SW480 (cell line): ENCODE data around the gene VEGFA.
"Not testable (repeated sequence)": the region's sequence is repeated elsewhere in the genome, so short reads cannot be mapped to it uniquely, and the experiment has no call there.

ENCODE experiments used
- DNase-seq: peaks from one replicate; pipeline ENCODE4 v3.0.0-alpha.2; 2016; ENCODE audit warnings: low spot score

VEGFA gene

GRCh38 chr6:43803055-43803782 lies 33.2 kb downstream of the VEGFA start:
- no peak for DNase-seq

- peak; percentile 40 for DNase-seq
Observed at GRCh38 chr6:43803783-43804549, 34.0 kb downstream of the VEGFA start.

GRCh38 chr6:43804550-43805223 lies 34.7 kb downstream of the VEGFA start:
- DNase-seq: peak; percentile 37

- no peak for DNase-seq
Observed at GRCh38 chr6:43805699-43806042, 35.7 kb downstream of the VEGFA start.

GRCh38 chr6:43806043-43806757 lies 36.2 kb downstream of the VEGFA start:
- DNase-seq: peak; percentile 68

GRCh38 chr6:43806758-43807227 lies 36.8 kb downstream of the VEGFA start:
- DNase-seq: no peak

- no peak for DNase-seq
Observed at GRCh38 chr6:43807228-43808061, 37.4 kb downstream of the VEGFA start.

- no peak for DNase-seq
Observed at GRCh38 chr6:43808412-43808811, 38.4 kb downstream of the VEGFA start.

- DNase-seq: peak; percentile 46
Observed at GRCh38 chr6:43809417-43810305, 39.6 kb downstream of the VEGFA start.

GRCh38 chr6:43810965-43811732 lies 41.1 kb downstream of the VEGFA start:
- no peak for DNase-seq

- no peak for DNase-seq
Observed at GRCh38 chr6:43811733-43812099, 41.7 kb downstream of the VEGFA start.

- DNase-seq: no peak
Observed at GRCh38 chr6:43812850-43813578, 43.0 kb downstream of the VEGFA start.

- no peak for DNase-seq
Observed at GRCh38 chr6:43814111-43814510, 44.1 kb downstream of the VEGFA start.

- DNase-seq: no peak
Observed at GRCh38 chr6:43814865-43815264, 44.9 kb downstream of the VEGFA start.

GRCh38 chr6:43817192-43817591 lies 47.2 kb downstream of the VEGFA start:
- peak; percentile 62 for DNase-seq

GRCh38 chr6:43818973-43819372 lies 49.0 kb downstream of the VEGFA start:
- DNase-seq: not testable (repeated sequence)

- no peak for DNase-seq
Observed at GRCh38 chr6:43819958-43820357, 49.9 kb downstream of the VEGFA start.

- no peak for DNase-seq
Observed at GRCh38 chr6:43820486-43820885, 50.5 kb downstream of the VEGFA start.
